ENCODE measurements around the gene RPS6KA4.

DNA sequence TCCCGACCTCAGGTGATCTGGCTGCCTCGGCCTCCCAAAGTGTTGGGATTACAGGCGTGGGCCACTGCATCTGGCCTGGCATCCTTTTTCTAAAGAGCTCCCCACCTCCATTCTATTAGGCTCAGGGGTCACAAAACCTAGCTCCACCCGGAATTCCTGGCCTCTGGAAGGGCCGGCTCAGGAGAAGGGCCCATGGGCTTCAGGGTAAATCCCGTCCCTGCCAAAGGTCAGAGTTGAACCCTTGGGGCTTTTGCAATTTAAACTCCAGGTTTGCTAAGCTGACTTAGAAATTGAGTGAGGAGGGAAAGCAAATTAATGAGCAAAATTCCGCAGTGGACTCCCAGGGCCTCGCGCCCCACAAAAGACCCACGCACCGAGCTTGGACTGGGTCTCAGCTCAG, 48.3 kb downstream of the RPS6KA4 start:
- TF ChIP-seq CTCF (conservative IDR thresholded peaks at IDR 0.05 in 1 of 2, IDR thresholded peaks at IDR 0.05 in 1 of 2; ENCODE audit: extremely low read depth in 1 of 2, insufficient read depth in 1 of 2, low read depth in 1 of 2, low read length in 2 of 2) (no peak), EZH2 (IDR thresholded peaks at IDR 0.05; ENCODE audit: borderline replicate concordance, low read length) (no peak)
